Fibroblast of lung (primary cell): ENCODE data around the gene AP2A2. TPM values are rescaled to one million over a fixed set of nuclear protein-coding genes. Genes with fewer than 3 reads are reported as not detected.

Source experiments
- DNase-seq, 2 donors: peaks; one replicate each; pipeline versions ENCODE4 v3.0.0 to v3.0.0-alpha.2; 2010; ENCODE audit warnings: low read depth in 2 of 2
- H2AFZ ChIP-seq: 2 replicates; pipeline ENCODE4 v1.5.1; 2012; ENCODE audit warnings: low read length, control low read depth, inconsistent platforms
- H3K27ac ChIP-seq: 2 replicates; pipeline ENCODE4 v1.5.1; 2011; ENCODE audit warnings: low read length, control low read depth; ENCODE audit not compliant: insufficient read depth
- H3K27me3 ChIP-seq: 2 replicates; pipeline ENCODE4 v1.5.1; 2011; ENCODE audit warnings: mild to moderate bottlenecking, low read length; ENCODE audit not compliant: control insufficient read depth, insufficient read depth
- H3K36me3 ChIP-seq: 2 replicates; pipeline ENCODE4 v1.5.1; 2011; ENCODE audit warnings: low read length; ENCODE audit not compliant: control insufficient read depth, insufficient read depth
- H3K4me1 ChIP-seq: 2 replicates; pipeline ENCODE4 v1.5.1; 2011; ENCODE audit warnings: low read length; ENCODE audit not compliant: control insufficient read depth, insufficient read depth; ENCODE audit errors: extremely low read depth
- H3K4me2 ChIP-seq: 2 replicates; pipeline ENCODE4 v1.5.1; 2011; ENCODE audit warnings: low read length, control low read depth; ENCODE audit not compliant: insufficient read depth; ENCODE audit errors: extremely low read depth
- H3K4me3 ChIP-seq, 4 experiments: fragments of 200-600 bp in 1 of 4; sonication (generic) in 1 of 4; replicated peaks in 1 of 4; 2 replicates each; pipeline ENCODE4 v1.5.1; 2011 to 2016; ENCODE audit warnings: low read length in 4 of 4, low read depth in 3 of 4, mild to moderate bottlenecking in 3 of 4, control low read depth in 2 of 4, inconsistent platforms in 1 of 4, mixed read lengths in 1 of 4; ENCODE audit not compliant: insufficient read depth in 1 of 4; ENCODE audit errors: control extremely low read depth in 1 of 4
- H3K79me2 ChIP-seq: 2 replicates; pipeline ENCODE4 v1.5.1; 2012; ENCODE audit warnings: mild to moderate bottlenecking, low read length, inconsistent platforms; ENCODE audit not compliant: control insufficient read depth, insufficient read depth
- H3K9ac ChIP-seq: 2 replicates; pipeline ENCODE4 v1.5.1; 2011; ENCODE audit warnings: mild to moderate bottlenecking, low read length, control low read depth; ENCODE audit not compliant: insufficient read depth
- H3K9me3 ChIP-seq: 2 replicates; pipeline ENCODE4 v1.5.1; 2012; ENCODE audit warnings: low read depth, low read length; ENCODE audit not compliant: control insufficient read depth, insufficient read depth
- H4K20me1 ChIP-seq: 2 replicates; pipeline ENCODE4 v1.5.1; 2011; ENCODE audit warnings: low read length; ENCODE audit not compliant: control insufficient read depth, insufficient read depth; ENCODE audit errors: extremely low read depth
- EZH2 ChIP-seq: IDR thresholded peaks from 2 replicates; pipeline ENCODE4 v1.5.1; 2012; ENCODE audit warnings: low read length, control low read depth, mild to moderate bottlenecking; ENCODE audit errors: missing control alignments
- polyA plus RNA-seq, 2 donors: library from polyadenylated mRNA; depleted of rRNA in 1 of 2; stranded (reverse) in 1 of 2; unstranded in 1 of 2; fragments of >200 nt; gene quantifications; 2 replicates each; pipeline ENCODE4 v1.2.1, GENCODE V29; 2011 to 2012; ENCODE audit warnings: missing spikeins in 1 of 2
- total RNA-seq: library from RNA; depleted of rRNA; stranded (reverse); fragments of >200 nt; gene quantifications from 2 replicates; pipeline ENCODE4 v1.2.1, GENCODE V29; 2014
- TF ChIP-seq, protein P1 (sequence below), 2 donors: IDR thresholded peaks in 1 of 2; conservative IDR thresholded peaks in 1 of 2; 1 replicate in 1 of 2; 2 replicates in 1 of 2; pipeline ENCODE4 v1.5.1; 2011 to 2012; ENCODE audit warnings: low read length in 2 of 2, control low read depth in 1 of 2, inconsistent platforms in 1 of 2, low read depth in 1 of 2, mild to moderate bottlenecking in 1 of 2

Gene AP2A2
- total and polyA plus RNA-seq, 2 donors (not counting 1 experiment from before 2014, with no cell fraction given) = 21.6 to 46.1 TPM

DNA sequence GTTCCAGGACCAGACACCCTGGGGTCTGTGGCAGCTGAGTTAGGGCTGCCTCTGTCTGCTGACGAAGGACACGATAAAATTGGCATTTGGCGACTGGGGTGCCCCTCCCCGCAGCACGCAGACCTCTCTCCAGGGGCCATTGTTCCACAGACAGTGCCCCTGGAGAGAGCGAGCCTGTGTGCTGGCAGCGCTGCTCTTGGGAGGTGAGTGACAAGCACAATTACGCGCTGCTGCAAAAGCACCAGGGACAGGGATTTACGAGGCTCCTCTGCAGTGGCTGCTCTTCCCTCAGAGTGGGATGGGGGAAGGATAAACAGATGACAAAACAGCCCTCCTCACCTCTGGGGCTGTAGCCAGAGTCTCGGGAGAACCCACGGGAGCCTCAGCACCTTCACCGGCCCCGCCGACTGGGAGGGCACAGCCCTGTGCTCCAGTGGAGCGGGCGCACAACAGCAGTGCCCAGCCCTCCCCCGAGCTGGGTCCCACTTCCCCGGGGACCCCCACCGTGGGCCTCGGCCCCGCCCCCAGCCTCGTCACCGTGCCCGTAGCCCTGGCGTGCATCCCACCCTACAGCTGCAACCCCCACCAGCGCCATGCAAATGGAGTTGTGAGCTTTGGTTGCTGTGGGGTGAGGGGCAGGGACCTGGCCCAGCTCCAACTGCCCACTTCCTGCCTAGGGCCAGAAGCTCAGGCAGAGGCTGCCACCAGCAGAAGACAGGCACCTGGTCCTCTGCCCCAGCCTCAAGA, 34.7 kb upstream of the AP2A2 start:
- H3K27me3 ChIP-seq = no peaks in the 10 kb centered on the region
- H4K20me1 ChIP-seq = no peaks in the 10 kb centered on the region
- H3K79me2 ChIP-seq = no peaks in the 10 kb centered on the region
- TF ChIP-seq EZH2 = no peak
- TF ChIP-seq, protein P1, sequence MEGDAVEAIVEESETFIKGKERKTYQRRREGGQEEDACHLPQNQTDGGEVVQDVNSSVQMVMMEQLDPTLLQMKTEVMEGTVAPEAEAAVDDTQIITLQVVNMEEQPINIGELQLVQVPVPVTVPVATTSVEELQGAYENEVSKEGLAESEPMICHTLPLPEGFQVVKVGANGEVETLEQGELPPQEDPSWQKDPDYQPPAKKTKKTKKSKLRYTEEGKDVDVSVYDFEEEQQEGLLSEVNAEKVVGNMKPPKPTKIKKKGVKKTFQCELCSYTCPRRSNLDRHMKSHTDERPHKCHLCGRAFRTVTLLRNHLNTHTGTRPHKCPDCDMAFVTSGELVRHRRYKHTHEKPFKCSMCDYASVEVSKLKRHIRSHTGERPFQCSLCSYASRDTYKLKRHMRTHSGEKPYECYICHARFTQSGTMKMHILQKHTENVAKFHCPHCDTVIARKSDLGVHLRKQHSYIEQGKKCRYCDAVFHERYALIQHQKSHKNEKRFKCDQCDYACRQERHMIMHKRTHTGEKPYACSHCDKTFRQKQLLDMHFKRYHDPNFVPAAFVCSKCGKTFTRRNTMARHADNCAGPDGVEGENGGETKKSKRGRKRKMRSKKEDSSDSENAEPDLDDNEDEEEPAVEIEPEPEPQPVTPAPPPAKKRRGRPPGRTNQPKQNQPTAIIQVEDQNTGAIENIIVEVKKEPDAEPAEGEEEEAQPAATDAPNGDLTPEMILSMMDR (conservative IDR thresholded peaks at IDR 0.05 in 1 of 2, IDR thresholded peaks at IDR 0.05 in 1 of 2; ENCODE audit: low read depth in 1 of 2, low read length in 2 of 2) = no peak
- no peak overlapping the region for H3K9ac ChIP-seq
- no peak overlapping the region for H3K27ac ChIP-seq
- H3K4me3 ChIP-seq = no peak overlapping the region
- H2AFZ ChIP-seq = no peak overlapping the region
- H3K4me1 ChIP-seq = no peaks in the 10 kb centered on the region
- peaks cover 6% of the 10 kb centered on the region for H3K36me3 ChIP-seq
- H3K9me3 ChIP-seq = no peaks in the 10 kb centered on the region
- DNase-seq = no peak
- no peak overlapping the region for H3K4me2 ChIP-seq

DNA sequence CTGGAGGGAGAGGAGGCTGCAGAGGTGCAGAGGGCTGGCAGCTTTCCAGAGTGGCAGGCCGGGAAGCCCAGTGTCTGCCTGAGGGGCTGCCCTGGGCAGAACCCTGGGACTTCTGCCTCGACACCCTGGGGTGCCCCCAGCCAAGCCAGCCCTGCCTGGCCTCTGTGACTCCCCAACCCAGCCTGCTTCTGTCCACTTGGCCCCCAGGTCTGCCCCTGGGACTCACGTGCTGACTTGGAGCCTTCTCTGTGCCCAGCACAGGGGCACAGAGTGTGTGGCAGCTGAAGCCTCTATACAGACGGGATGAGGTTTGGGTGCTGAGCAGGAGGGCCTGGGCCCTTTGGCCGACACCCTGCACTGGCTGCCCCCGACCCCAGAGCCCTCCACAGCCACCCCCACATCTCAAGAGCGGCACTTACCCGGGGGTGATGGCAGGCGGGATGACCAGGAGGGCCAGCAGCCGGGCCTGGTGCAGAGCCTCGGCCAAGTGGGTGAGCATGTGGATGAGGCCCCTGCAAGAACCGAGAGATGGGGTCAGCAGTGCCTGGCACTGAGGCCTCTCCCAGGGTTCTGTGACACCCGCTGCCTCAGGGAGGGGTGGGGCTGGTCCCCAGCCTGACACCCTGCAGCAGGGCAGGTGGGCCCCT, 32.5 kb upstream of the AP2A2 start:
- H3K9me3 ChIP-seq = no peaks in the 10 kb centered on the region
- no peaks in the 10 kb centered on the region for H3K27me3 ChIP-seq
- no peak overlapping the region for H3K9ac ChIP-seq
- no peak overlapping the region for H3K4me3 ChIP-seq
- peaks cover 3% of the 10 kb centered on the region for H3K36me3 ChIP-seq
- no peak overlapping the region for H3K4me2 ChIP-seq
- TF ChIP-seq EZH2 = no peak
- TF ChIP-seq, protein P1 (conservative IDR thresholded peaks at IDR 0.05 in 1 of 2, IDR thresholded peaks at IDR 0.05 in 1 of 2; ENCODE audit: low read depth in 1 of 2, low read length in 2 of 2) = no peak
- no peaks in the 10 kb centered on the region for H3K79me2 ChIP-seq
- no peak overlapping the region for H3K27ac ChIP-seq
- DNase-seq = no peak
- no peaks in the 10 kb centered on the region for H3K4me1 ChIP-seq
- no peak overlapping the region for H2AFZ ChIP-seq
- no peaks in the 10 kb centered on the region for H4K20me1 ChIP-seq

DNA sequence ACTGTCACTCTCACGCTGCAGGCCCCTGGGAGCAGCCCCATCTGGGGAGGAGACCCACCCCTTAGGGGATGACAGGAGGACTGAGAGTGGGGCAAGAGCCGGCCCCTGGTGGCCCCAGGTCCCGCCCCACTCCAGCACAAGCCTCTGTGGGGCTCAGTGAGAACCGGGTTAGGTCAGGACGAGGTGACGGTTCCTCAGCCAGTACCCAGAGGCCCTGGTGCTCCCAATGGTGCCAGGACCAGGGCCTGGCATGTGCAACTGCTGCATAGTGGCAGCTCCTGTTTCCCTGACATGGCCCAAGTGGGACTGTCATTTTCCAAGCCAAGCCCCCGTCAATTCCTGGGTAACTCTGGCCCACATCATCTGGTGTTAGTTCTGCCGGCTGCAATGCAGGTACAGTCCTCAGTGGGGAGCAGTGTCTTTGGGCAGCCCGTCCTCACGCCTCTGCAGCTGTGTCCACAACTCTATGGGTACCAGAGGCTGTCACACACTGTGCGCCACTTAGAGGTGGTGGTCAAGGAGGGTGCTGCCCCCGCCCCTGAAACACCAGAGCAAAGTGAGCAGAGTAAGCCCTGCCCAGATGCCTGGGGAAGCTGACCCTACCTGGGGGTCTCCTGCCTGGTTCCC, 31.0 kb upstream of the AP2A2 start:
- no peaks in the 10 kb centered on the region for H4K20me1 ChIP-seq
- no peaks in the 10 kb centered on the region for H3K4me1 ChIP-seq
- no peak overlapping the region for H3K9ac ChIP-seq
- H3K27me3 ChIP-seq = no peaks in the 10 kb centered on the region
- no peak overlapping the region for H3K4me2 ChIP-seq
- TF ChIP-seq, protein P1 (conservative IDR thresholded peaks at IDR 0.05 in 1 of 2, IDR thresholded peaks at IDR 0.05 in 1 of 2; ENCODE audit: low read depth in 1 of 2, low read length in 2 of 2) = no peak
- no peaks in the 10 kb centered on the region for H3K79me2 ChIP-seq
- H3K9me3 ChIP-seq = no peaks in the 10 kb centered on the region
- DNase-seq = no peak
- H2AFZ ChIP-seq = no peak overlapping the region
- peaks cover 10% of the 10 kb centered on the region for H3K36me3 ChIP-seq
- H3K27ac ChIP-seq = no peak overlapping the region
- no peak overlapping the region for H3K4me3 ChIP-seq
